HCT116 (cell line): ENCODE data around the gene AFAP1.

Experiments
- CEBPB ChIP-seq: IDR thresholded peaks from 2 replicates; pipeline ENCODE4 v1.6.1; 2012; ENCODE audit warnings: low read depth
- EGR1 ChIP-seq: IDR thresholded peaks from 2 replicates; pipeline ENCODE4 v1.6.1; 2012; ENCODE audit warnings: low read depth
- ELF1 ChIP-seq: IDR thresholded peaks from 2 replicates; pipeline ENCODE4 v1.6.1; 2012; ENCODE audit warnings: low read depth, borderline replicate concordance
- EZH2 ChIP-seq: fragments of 200-600 bp; sonication (generic); IDR thresholded peaks from 2 replicates; pipeline ENCODE4 v1.6.1; 2017; ENCODE audit warnings: antibody characterized with exemption, mixed run types
- POLR2A ChIP-seq: IDR thresholded peaks from 2 replicates; pipeline ENCODE4 v1.7.0; 2011; ENCODE audit warnings: borderline replicate concordance; ENCODE audit not compliant: insufficient read depth, insufficient read length; ENCODE audit errors: extremely low read depth
- POLR2AphosphoS5 ChIP-seq: IDR thresholded peaks from 2 replicates; pipeline ENCODE4 v1.6.1; 2011; ENCODE audit warnings: mild to moderate bottlenecking, low read depth, low read length, moderate library complexity
- RAD21 ChIP-seq: IDR thresholded peaks from 2 replicates; pipeline ENCODE4 v1.6.1; 2012; ENCODE audit warnings: low read depth, mild to moderate bottlenecking
- SP1 ChIP-seq: IDR thresholded peaks from 2 replicates; pipeline ENCODE4 v1.6.1; 2012; ENCODE audit warnings: low read depth
- YY1 ChIP-seq: IDR thresholded peaks from 2 replicates; pipeline ENCODE4 v1.6.1; 2011; ENCODE audit warnings: low read length, low read depth, moderate library complexity, mild to moderate bottlenecking; ENCODE audit not compliant: insufficient replicate concordance; ENCODE audit errors: extremely low read depth
- ZFX ChIP-seq: fragments of 450-650 bp; IDR thresholded peaks from 2 replicates; pipeline ENCODE4 v1.6.1; 2017
- TF ChIP-seq, protein P1 (sequence below), 3 experiments: fragments of 200-600 bp in 1 of 3; sonication (generic) in 1 of 3; IDR thresholded peaks in 2 of 3; conservative IDR thresholded peaks in 1 of 3; 2 replicates each; pipeline ENCODE4 v1.5.1; 2012 to 2017; ENCODE audit warnings: low read depth in 2 of 3, low read length in 2 of 3, antibody characterized with exemption in 1 of 3, borderline replicate concordance in 1 of 3, control low read depth in 1 of 3, mild to moderate bottlenecking in 1 of 3, mixed read lengths in 1 of 3, mixed run types in 1 of 3, moderate library complexity in 1 of 3; ENCODE audit not compliant: insufficient read depth in 1 of 3
- TF ChIP-seq, protein P2 (sequence below): IDR thresholded peaks from 2 replicates; pipeline ENCODE4 v1.6.1; 2012
- TF ChIP-seq, protein P3 (sequence below): IDR thresholded peaks from 2 replicates; pipeline ENCODE4 v1.6.1; 2012

GRCh38 chr4:7955393-7955792 is 15.7 kb upstream of the AFAP1 start:
- TF ChIP-seq YY1: no peak
- TF ChIP-seq, protein P1, sequence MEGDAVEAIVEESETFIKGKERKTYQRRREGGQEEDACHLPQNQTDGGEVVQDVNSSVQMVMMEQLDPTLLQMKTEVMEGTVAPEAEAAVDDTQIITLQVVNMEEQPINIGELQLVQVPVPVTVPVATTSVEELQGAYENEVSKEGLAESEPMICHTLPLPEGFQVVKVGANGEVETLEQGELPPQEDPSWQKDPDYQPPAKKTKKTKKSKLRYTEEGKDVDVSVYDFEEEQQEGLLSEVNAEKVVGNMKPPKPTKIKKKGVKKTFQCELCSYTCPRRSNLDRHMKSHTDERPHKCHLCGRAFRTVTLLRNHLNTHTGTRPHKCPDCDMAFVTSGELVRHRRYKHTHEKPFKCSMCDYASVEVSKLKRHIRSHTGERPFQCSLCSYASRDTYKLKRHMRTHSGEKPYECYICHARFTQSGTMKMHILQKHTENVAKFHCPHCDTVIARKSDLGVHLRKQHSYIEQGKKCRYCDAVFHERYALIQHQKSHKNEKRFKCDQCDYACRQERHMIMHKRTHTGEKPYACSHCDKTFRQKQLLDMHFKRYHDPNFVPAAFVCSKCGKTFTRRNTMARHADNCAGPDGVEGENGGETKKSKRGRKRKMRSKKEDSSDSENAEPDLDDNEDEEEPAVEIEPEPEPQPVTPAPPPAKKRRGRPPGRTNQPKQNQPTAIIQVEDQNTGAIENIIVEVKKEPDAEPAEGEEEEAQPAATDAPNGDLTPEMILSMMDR (IDR thresholded peaks at IDR 0.05 in 2 of 3, conservative IDR thresholded peaks at IDR 0.05 in 1 of 3; ENCODE audit: borderline replicate concordance in 1 of 3, insufficient read depth in 1 of 3, low read depth in 2 of 3, low read length in 2 of 3): no peak
- no peak for TF ChIP-seq POLR2AphosphoS5
- TF ChIP-seq ELF1: no peak
- no peak for TF ChIP-seq CEBPB
- TF ChIP-seq, protein P2, sequence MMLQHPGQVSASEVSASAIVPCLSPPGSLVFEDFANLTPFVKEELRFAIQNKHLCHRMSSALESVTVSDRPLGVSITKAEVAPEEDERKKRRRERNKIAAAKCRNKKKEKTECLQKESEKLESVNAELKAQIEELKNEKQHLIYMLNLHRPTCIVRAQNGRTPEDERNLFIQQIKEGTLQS: no peak
- TF ChIP-seq ZFX: no peak
- no peak for TF ChIP-seq EGR1
- TF ChIP-seq, protein P3, sequence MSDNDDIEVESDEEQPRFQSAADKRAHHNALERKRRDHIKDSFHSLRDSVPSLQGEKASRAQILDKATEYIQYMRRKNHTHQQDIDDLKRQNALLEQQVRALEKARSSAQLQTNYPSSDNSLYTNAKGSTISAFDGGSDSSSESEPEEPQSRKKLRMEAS: no peak
- TF ChIP-seq RAD21: no peak
- TF ChIP-seq EZH2: no peak
- TF ChIP-seq SP1: no peak
- no peak for TF ChIP-seq POLR2A
